GM23248 (cell line): ENCODE results near the gene C11orf91.

Experiments used
- EZH2 ChIP-seq: fragments of 200-600 bp; sonication (generic); IDR thresholded peaks from 2 replicates; pipeline ENCODE4 v1.6.1; 2018; ENCODE audit warnings: antibody characterized with exemption, mild to moderate bottlenecking; ENCODE audit not compliant: insufficient read depth, poor library complexity, severe bottlenecking
- EZH2phosphoT487 ChIP-seq: fragments of 200-600 bp; sonication (generic); IDR thresholded peaks from 2 replicates; pipeline ENCODE4 v1.6.1; 2018; ENCODE audit warnings: antibody characterized with exemption, moderate library complexity, mild to moderate bottlenecking, low read depth; ENCODE audit not compliant: insufficient read depth

GRCh38 chr11:33736148-33736812 is 35.7 kb upstream of the C11orf91 start, which contains the start of gene CD59:
- TF ChIP-seq EZH2phosphoT487 (no peak), EZH2 (no peak)
